ENCODE results near the gene PNPLA6.

Gene PNPLA6

GRCh38 chr19:7545904-7546303, 10.4 kb downstream of the PNPLA6 start:
- DNase-seq (ENCODE audit: low spot score): no peak
- TF ChIP-seq CTCF (IDR thresholded peaks at IDR 0.05; ENCODE audit: extremely low read depth, insufficient read depth, missing control alignments): no peak
- in situ Hi-C loops (cut with MboI; ENCODE audit: low pct_unique_long_range_greater_than_20kb, low sequenced_read_pairs, unreplicated experiment): no loop called here

- DNase-seq (ENCODE audit: low spot score): no peak
- in situ Hi-C loops (cut with MboI; ENCODE audit: low pct_unique_long_range_greater_than_20kb, low sequenced_read_pairs, unreplicated experiment): no loop called here
- TF ChIP-seq CTCF (IDR thresholded peaks at IDR 0.05; ENCODE audit: extremely low read depth, insufficient read depth, missing control alignments): no peak
Measured at GRCh38 chr19:7547159-7547558, 11.6 kb downstream of the PNPLA6 start.

GRCh38 chr19:7549429-7550148, 14.1 kb downstream of the PNPLA6 start:
- in situ Hi-C loops (cut with MboI; ENCODE audit: low pct_unique_long_range_greater_than_20kb, low sequenced_read_pairs, unreplicated experiment): loop anchor here (25.0 kb wide), 1 partner anchor 263 kb away; no protein-coding TSS in a partner anchor
- no peak for DNase-seq (ENCODE audit: low spot score)
- no peak for TF ChIP-seq CTCF (IDR thresholded peaks at IDR 0.05; ENCODE audit: extremely low read depth, insufficient read depth, missing control alignments)

- in situ Hi-C loops (cut with MboI; ENCODE audit: low pct_unique_long_range_greater_than_20kb, low sequenced_read_pairs, unreplicated experiment): loop anchor here (25.0 kb wide), 1 partner anchor 262 kb away; no protein-coding TSS in a partner anchor
- DNase-seq (ENCODE audit: low spot score): no peak
- no peak for TF ChIP-seq CTCF (IDR thresholded peaks at IDR 0.05; ENCODE audit: extremely low read depth, insufficient read depth, missing control alignments)
Measured at GRCh38 chr19:7550169-7550770, 14.8 kb downstream of the PNPLA6 start.

GRCh38 chr19:7550987-7551761, 15.7 kb downstream of the PNPLA6 start:
- in situ Hi-C loops (cut with MboI; ENCODE audit: low pct_unique_long_range_greater_than_20kb, low sequenced_read_pairs, unreplicated experiment): loop anchor here (25.0 kb wide), 1 partner anchor 261 kb away; no protein-coding TSS in a partner anchor
- no peak for TF ChIP-seq CTCF (IDR thresholded peaks at IDR 0.05; ENCODE audit: extremely low read depth, insufficient read depth, missing control alignments)
- DNase-seq (ENCODE audit: low spot score): peak; percentile 69

GRCh38 chr19:7552781-7553180, 17.3 kb downstream of the PNPLA6 start:
- in situ Hi-C loops (cut with MboI; ENCODE audit: low pct_unique_long_range_greater_than_20kb, low sequenced_read_pairs, unreplicated experiment): loop anchor here (25.0 kb wide), 1 partner anchor 260 kb away; no protein-coding TSS in a partner anchor
- TF ChIP-seq CTCF (IDR thresholded peaks at IDR 0.05; ENCODE audit: extremely low read depth, insufficient read depth, missing control alignments): no peak

More at GRCh38 chr19:7552781-7553180, 17.3 kb downstream of the PNPLA6 start:
- DNase-seq (ENCODE audit: low spot score): peak; percentile 72

All from GM13977 (cell line).